Spleen (tissue), 11 donors: ENCODE measurements around the gene LPAR2. TPM values are rescaled to one million over a fixed set of nuclear protein-coding genes. Genes with fewer than 3 reads are reported as not detected.
A peak's percentile ranks its signal among the peaks of the same experiment; 100 is the strongest.

Experiments used
- DNase-seq: peaks from one replicate; pipeline ENCODE4 v3.0.0-alpha.2; 2020
- H3K27ac ChIP-seq, 8 donors: fragments of 200-600 bp; sonication (generic) in 7 of 8; 1 replicate in 4 of 8; 2 replicates in 4 of 8; pipeline versions ENCODE4 v1.5.0 to v1.8.0; 2016 to 2021; ENCODE audit warnings: inconsistent platforms in 4 of 8, mild to moderate bottlenecking in 4 of 8, moderate library complexity in 1 of 8
- H3K27me3 ChIP-seq, 7 donors: fragments of 200-600 bp; sonication (generic) in 6 of 7; replicated peaks in 1 of 7; 1 replicate in 4 of 7; 2 replicates in 3 of 7; pipeline versions ENCODE4 v1.5.0 to v1.8.0; 2016 to 2021; ENCODE audit warnings: inconsistent platforms in 3 of 7, mild to moderate bottlenecking in 1 of 7
- H3K36me3 ChIP-seq, 6 donors: fragments of 200-600 bp; sonication (generic) in 5 of 6; 1 replicate in 4 of 6; 2 replicates in 2 of 6; pipeline versions ENCODE4 v1.5.0 to v1.8.0; 2016 to 2021; ENCODE audit warnings: inconsistent platforms in 2 of 6
- H3K4me1 ChIP-seq, 6 donors: fragments of 200-600 bp; sonication (generic) in 5 of 6; 1 replicate in 3 of 6; 2 replicates in 3 of 6; pipeline versions ENCODE4 v1.5.0 to v1.8.0; 2016 to 2021; ENCODE audit warnings: inconsistent platforms in 3 of 6
- H3K4me3 ChIP-seq, 8 donors: fragments of 200-600 bp; sonication (generic) in 7 of 8; 1 replicate in 4 of 8; 2 replicates in 4 of 8; pipeline versions ENCODE4 v1.5.0 to v1.8.0; 2016 to 2021; ENCODE audit warnings: inconsistent platforms in 4 of 8, mild to moderate bottlenecking in 4 of 8, moderate library complexity in 2 of 8
- H3K9me3 ChIP-seq, 8 donors: fragments of 200-600 bp; sonication (generic) in 7 of 8; 1 replicate in 4 of 8; 2 replicates in 4 of 8; pipeline versions ENCODE4 v1.5.0 to v1.8.0; 2016 to 2021; ENCODE audit warnings: inconsistent platforms in 4 of 8
- CTCF ChIP-seq, 11 experiments: fragments of 200-600 bp in 7 of 11; fragments of 450-650 bp in 4 of 11; sonication (generic) in 4 of 11; IDR thresholded peaks in 8 of 11; conservative IDR thresholded peaks in 3 of 11; 1 replicate in 7 of 11; 2 replicates in 4 of 11; pipeline versions ENCODE4 v1.4.0 to v1.8.0; 2016 to 2021; ENCODE audit warnings: antibody characterized with exemption in 11 of 11, inconsistent platforms in 4 of 11, mild to moderate bottlenecking in 1 of 11
- POLR2A ChIP-seq, 3 donors: fragments of 450-650 bp; IDR thresholded peaks; one replicate each; pipeline ENCODE4 v1.5.1; 2017; ENCODE audit warnings: antibody characterized with exemption in 3 of 3, mild to moderate bottlenecking in 1 of 3
- POLR2AphosphoS5 ChIP-seq, 3 donors: sonication (generic); formaldehyde crosslinking; IDR thresholded peaks; one replicate each; pipeline ENCODE4 v1.5.1; 2017; ENCODE audit warnings: antibody characterized with exemption in 3 of 3
- WGBS, 5 donors: extraction: QIAGEN DNeasy Blood & Tissue Kit in 3 of 5; methylation state at CpG; one replicate each; pipeline versions ENCODE4 v1.1.5 to v1.1.7; 2013 to 2018; 5-methylcytosine and 5-hydroxymethylcytosine counted together
- intact Hi-C: fragments of 100-400 bp; cut with DNase I; formaldehyde crosslinking; loops from one replicate; pipeline ENCODE4 v1.15.0; 2023; ENCODE audit warnings: low total_unique reads
- polyA plus RNA-seq, 3 donors: library from polyadenylated mRNA; stranded (reverse); fragments of 200-250 nt; gene quantifications; one replicate each; pipeline ENCODE4 v1.2.1, GENCODE V29; 2013
- total RNA-seq, 7 donors: library from RNA; depleted of rRNA in 3 of 7; stranded (reverse); fragments of >200 nt in 3 of 7; fragmentation: NEBNext Ultra II Directional in 4 of 7; extraction: Animal tissue kit (Norgen Biotek cat#: 25700) in 4 of 7; gene quantifications; one replicate each; pipeline versions ENCODE4 v1.1.0 to v1.2.1, GENCODE V29; 2016 to 2021
- donor health status: healthy with polysubstance abuse.
- donor health status: DM: no; HTN: no; CAD: no; lungs with moderate emphysema.
- donor health status: DM: no; HTN: no; CAD: no.
- donor health status: Bipolar disorder and iron deficiency.
- donor health status: healthy.
- donor health status: DM: no; HTN: no; CAD: no.
- donor health status: DM: yes; HTN: yes; CAD: no.

LPAR2 gene
- total and polyA plus RNA-seq, 10 donors: 12.4 to 62.8 (median 41.5) TPM

GRCh38 chr19:19636573-19637185 lies 8.7 kb upstream of the LPAR2 start:
- TF ChIP-seq CTCF (IDR thresholded peaks at IDR 0.05 in 8 of 11, conservative IDR thresholded peaks at IDR 0.05 in 3 of 11) (no peak), POLR2A (IDR thresholded peaks at IDR 0.05) (no peak), POLR2AphosphoS5 (IDR thresholded peaks at IDR 0.05) (no peak)
- DNase-seq: no peak
- intact Hi-C loops: no loop called here
- Histone ChIP-seq H3K27me3 (no peaks in the 10 kb centered on the region), H3K4me3 (no peak overlapping the region), H3K9me3 (no peaks in the 10 kb centered on the region), H3K4me1 (peaks cover 0 to 56% (median 14%) of the 10 kb centered on the region in 6 donors), H3K36me3 (peaks cover 0 to 100% (median 93%) of the 10 kb centered on the region in 6 donors), H3K27ac (no peak overlapping the region)
- 93 to 99% (median 95%) methylated on average over 6 to 9 of the region's 9 CpGs for WGBS, 5 donors

DNA sequence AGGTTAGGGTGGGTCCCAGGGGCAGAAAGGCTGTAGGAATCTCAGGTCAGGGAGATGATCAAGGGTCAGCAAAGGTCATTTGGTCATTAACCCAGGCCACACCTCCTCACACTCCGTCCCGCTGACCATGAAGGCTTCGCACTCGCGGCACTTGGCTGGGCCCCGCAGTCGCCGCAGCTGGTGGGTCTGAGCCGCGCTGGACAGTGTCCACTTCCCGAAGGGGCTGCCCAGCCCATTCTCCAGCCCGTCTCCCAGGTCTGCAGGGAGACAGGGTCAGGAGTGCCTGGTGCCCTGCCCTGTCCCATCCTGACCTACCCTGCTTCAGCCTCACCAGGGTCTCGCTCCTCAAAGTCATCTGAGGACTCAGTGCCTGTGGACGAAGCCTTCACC lies 7.3 kb upstream of the LPAR2 start:
- Histone ChIP-seq H3K9me3 (no peaks in the 10 kb centered on the region), H3K4me3 (no peak overlapping the region), H3K27me3 (no peaks in the 10 kb centered on the region), H3K4me1 (peaks cover 0 to 42% (median 6%) of the 10 kb centered on the region in 6 donors), H3K36me3 (peaks cover 0 to 100% (median 92%) of the 10 kb centered on the region in 6 donors), H3K27ac (peak overlapping the region in 1 of 8 donors; percentile 14)
- DNase-seq: no peak
- intact Hi-C loops: no loop called here
- TF ChIP-seq POLR2AphosphoS5 (IDR thresholded peaks at IDR 0.05) (peak in 1 of 3 donors; percentile 30), CTCF (IDR thresholded peaks at IDR 0.05 in 8 of 11, conservative IDR thresholded peaks at IDR 0.05 in 3 of 11) (no peak), POLR2A (IDR thresholded peaks at IDR 0.05) (no peak)
- 95 to 97% (median 96%) methylated on average over 14 of the region's 14 CpGs for WGBS, 5 donors

DNA sequence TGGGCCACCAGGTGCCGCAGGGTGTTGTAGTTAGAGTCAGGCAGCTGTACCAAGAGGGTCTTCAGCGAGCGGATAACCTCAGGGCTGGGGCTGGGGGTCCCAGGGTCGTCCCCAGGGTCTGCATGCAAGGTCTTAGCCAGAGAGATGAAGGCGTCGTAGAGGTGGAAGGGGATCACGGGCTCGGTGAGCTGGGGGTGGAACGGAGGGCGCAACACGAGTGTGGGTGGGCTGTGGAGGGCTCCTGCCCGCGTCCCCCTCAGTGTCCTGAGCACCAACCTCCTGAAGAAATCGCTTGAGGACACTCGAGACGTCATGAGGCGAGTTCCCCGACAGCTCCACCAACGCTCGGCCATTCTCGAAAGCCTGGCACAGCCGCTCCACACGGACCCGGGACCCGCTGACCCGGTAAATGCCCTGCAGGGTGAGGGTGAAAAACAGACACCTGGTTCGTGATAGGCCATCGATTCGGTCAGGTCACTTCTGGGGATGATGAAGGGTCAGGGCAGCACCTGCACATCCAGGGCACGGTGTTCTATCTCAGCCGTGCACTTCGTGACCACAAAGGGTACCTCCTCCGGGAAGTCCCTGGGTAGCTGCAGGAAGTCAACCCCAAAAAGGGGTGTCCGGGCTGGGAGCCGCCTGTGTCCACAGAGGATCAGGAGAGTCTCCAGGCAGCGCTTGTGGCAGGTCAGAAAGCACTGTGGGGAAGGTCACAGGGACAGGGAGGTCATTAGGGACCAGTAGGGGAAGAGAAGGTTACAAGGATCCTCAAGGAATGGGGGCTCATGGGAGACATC lies 6.7 kb upstream of the LPAR2 start:
- H3K27me3 ChIP-seq: no peaks in the 10 kb centered on the region
- peaks cover 0 to 38% (median 3%) of the 10 kb centered on the region in 6 donors for H3K4me1 ChIP-seq
- WGBS, 5 donors: 88 to 96% (median 91%) methylated on average over 36 of the region's 36 CpGs
- intact Hi-C loops: no loop called here
- H3K27ac ChIP-seq: peak overlapping the region in 1 of 8 donors; percentile 14
- TF ChIP-seq CTCF (IDR thresholded peaks at IDR 0.05 in 8 of 11, conservative IDR thresholded peaks at IDR 0.05 in 3 of 11) (no peak), POLR2AphosphoS5 (IDR thresholded peaks at IDR 0.05) (no peak), POLR2A (IDR thresholded peaks at IDR 0.05) (no peak)
- peaks cover 0 to 100% (median 89%) of the 10 kb centered on the region in 6 donors for H3K36me3 ChIP-seq
- no peaks in the 10 kb centered on the region for H3K9me3 ChIP-seq
- H3K4me3 ChIP-seq: no peak overlapping the region
- DNase-seq: no peak
